ENCODE data around the gene KRT33A.

- TF ChIP-seq CTCF (IDR thresholded peaks at IDR 0.05), result no peak
- TF ChIP-seq POLR2A (IDR thresholded peaks at IDR 0.05), result no peak
These were observed 19.1 kb upstream of the KRT33A start, which contains the start of gene KRT33B for GRCh38 chr17:41369713-41370112.
